Immature natural killer cell (primary cell): ENCODE results near the gene TULP4. TPM values are rescaled to one million over a fixed set of nuclear protein-coding genes. Genes with fewer than 3 reads are reported as not detected.

Experiments used
- DNase-seq, 3 donors: peaks; one replicate each; pipeline ENCODE4 v3.0.0; 2022; ENCODE audit warnings: mixed read lengths in 1 of 3
- H3K27ac Mint-ChIP-seq, 6 donors: one replicate each; pipeline ENCODE4 v1.8.0; 2020; ENCODE audit warnings: mixed read lengths in 6 of 6, mild to moderate bottlenecking in 5 of 6, inconsistent platforms in 4 of 6, moderate library complexity in 3 of 6
- H3K27me3 Mint-ChIP-seq, 3 donors: one replicate each; pipeline ENCODE4 v1.8.0; 2020 to 2021; ENCODE audit warnings: low read depth in 3 of 3, mild to moderate bottlenecking in 3 of 3, mixed read lengths in 3 of 3, moderate library complexity in 3 of 3, inconsistent platforms in 1 of 3
- H3K36me3 Mint-ChIP-seq, 3 donors: one replicate each; pipeline ENCODE4 v1.8.0; 2020; ENCODE audit warnings: mixed read lengths in 3 of 3, inconsistent platforms in 2 of 3, mild to moderate bottlenecking in 2 of 3
- H3K4me1 Mint-ChIP-seq, 2 donors: one replicate each; pipeline ENCODE4 v1.8.0; 2020; ENCODE audit warnings: inconsistent platforms in 2 of 2, mild to moderate bottlenecking in 2 of 2, mixed read lengths in 2 of 2, moderate library complexity in 1 of 2
- H3K4me3 Mint-ChIP-seq, 5 donors: one replicate each; pipeline ENCODE4 v1.8.0; 2020; ENCODE audit warnings: mild to moderate bottlenecking in 5 of 5, mixed read lengths in 5 of 5, inconsistent platforms in 3 of 5, moderate library complexity in 3 of 5
- H3K9me3 Mint-ChIP-seq, 6 donors: one replicate each; pipeline ENCODE4 v1.8.0; 2020; ENCODE audit warnings: mild to moderate bottlenecking in 6 of 6, mixed read lengths in 6 of 6, inconsistent platforms in 4 of 6, moderate library complexity in 3 of 6
- polyA plus RNA-seq, 3 donors: library from polyadenylated mRNA; unstranded; fragments of 300-500 nt; fragmentation: Illumina TruSeq; gene quantifications; one replicate each; pipeline ENCODE4 v1.2.3, GENCODE V29; 2021

The TULP4 gene
- polyA plus RNA-seq, 3 donors from 2014 or later: 19.0 to 46.9 (median 22.2) TPM

DNA sequence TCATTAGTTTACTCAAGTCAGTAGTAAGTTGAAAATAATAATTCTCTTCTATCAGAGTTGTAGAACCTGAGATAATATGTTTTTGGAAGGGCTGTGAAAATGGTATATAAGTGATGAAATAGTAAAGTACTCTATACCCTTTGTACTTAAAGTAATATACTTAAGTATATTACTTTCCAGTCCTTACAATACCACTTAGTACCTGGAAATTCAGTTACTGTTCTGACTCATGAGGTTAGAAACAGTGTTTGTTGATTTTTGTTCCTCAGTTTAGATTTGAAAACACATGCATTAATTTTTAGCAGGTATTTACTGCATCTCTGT is 10.1 kb downstream of the TULP4 start:
- Mint-ChIP-seq H3K36me3 (peaks cover 6 to 14% (median 12%) of the 10 kb centered on the region in 3 donors), H3K9me3 (peaks cover 0 to 1% (median 0%) of the 10 kb centered on the region in 6 donors), H3K4me3 (no peak overlapping the region), H3K4me1 (peaks cover 16 to 41% of the 10 kb centered on the region in 2 donors), H3K27me3 (no peaks in the 10 kb centered on the region), H3K27ac (no peak overlapping the region)
- no peak for DNase-seq

DNA sequence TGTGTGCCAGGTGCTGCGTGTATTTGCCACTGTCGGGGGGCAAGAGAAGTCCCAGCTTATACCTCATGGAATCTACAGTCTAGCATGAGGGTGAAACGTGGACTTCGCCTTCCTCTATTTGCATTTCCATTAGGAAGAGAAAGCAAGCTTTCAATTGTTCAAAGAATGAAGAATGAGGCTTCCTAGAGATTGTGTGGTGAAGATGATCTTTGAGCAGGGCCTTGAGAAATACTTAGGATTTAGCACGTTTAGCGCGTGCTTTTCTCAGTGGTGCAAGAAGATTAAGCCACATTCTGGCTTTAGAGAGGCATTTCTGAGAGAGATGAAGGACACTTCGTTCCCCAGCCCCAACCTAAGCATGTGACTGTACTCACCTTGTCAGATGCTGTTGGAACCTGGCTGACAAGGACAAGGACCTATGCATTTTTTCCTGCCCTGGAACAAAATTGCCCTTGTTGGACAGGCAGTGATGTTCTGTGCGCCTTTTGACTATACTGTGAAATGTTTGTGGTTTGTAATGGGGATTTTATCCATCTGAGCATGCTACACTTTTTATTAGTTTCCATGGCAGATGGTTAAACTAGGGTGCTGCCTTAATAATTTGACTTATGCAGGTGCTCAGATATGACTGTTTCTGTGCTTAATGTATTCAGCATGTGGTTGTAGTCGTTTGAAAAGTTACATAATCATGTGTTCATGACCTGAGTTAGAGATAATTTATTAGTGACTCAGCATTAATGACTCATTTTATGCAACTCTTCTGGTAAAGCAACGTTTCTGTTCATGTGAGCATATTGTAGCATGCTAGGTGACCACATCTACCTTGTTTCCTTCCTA is 10.7 kb downstream of the TULP4 start:
- H3K27ac Mint-ChIP-seq: no peak overlapping the region
- peaks cover 20 to 44% of the 10 kb centered on the region in 2 donors for H3K4me1 Mint-ChIP-seq
- peaks cover 6 to 12% (median 12%) of the 10 kb centered on the region in 3 donors for H3K36me3 Mint-ChIP-seq
- peaks cover 0 to 1% (median 0%) of the 10 kb centered on the region in 6 donors for H3K9me3 Mint-ChIP-seq
- H3K27me3 Mint-ChIP-seq: no peaks in the 10 kb centered on the region
- no peak overlapping the region for H3K4me3 Mint-ChIP-seq
- no peak for DNase-seq

DNA sequence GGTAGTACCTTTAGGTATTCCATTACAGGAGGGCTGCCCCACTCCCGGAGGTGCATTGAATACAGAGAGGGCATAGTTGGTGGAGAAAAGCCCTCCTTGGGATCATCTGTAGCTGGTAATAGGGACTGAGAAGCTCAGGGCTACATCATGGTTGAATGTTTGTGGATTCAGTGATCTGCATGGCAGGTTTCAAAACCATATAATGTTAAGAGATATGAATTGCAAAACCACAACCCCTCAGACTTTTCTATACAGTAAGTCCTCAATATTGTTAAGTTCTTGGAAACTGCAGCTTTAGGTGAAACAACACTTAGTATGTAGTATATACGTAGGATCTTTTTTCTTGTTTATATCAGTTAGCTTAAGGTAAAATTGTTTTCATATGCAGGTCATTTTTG is 11.3 kb downstream of the TULP4 start:
- no peak for DNase-seq
- Mint-ChIP-seq H3K36me3 (peaks cover 4 to 12% (median 10%) of the 10 kb centered on the region in 3 donors), H3K4me1 (peaks cover 20 to 45% of the 10 kb centered on the region in 2 donors), H3K27me3 (no peaks in the 10 kb centered on the region), H3K27ac (no peak overlapping the region), H3K4me3 (no peak overlapping the region), H3K9me3 (peaks cover 0 to 1% (median 0%) of the 10 kb centered on the region in 6 donors)

DNA sequence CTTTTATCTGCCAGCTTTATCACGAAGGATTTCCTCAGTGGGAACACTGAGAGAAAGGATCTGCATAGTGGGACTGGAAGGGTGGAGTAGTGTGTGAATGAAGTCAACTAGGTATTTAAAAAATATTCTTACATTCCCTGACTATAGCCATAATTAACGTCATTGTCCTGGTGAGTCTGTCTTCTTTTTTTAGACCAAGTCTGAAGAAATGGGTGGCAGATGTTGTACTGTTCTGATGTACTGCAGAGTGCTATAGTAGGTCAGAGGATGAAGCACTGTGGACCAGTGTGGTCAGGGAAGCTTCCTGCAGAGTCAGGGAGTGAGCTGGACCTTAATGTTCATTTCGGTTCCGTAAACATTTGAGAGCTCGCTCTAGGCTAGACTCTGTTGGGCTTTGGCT is 11.9 kb downstream of the TULP4 start:
- Mint-ChIP-seq H3K4me1 (peaks cover 20 to 45% of the 10 kb centered on the region in 2 donors), H3K36me3 (peaks cover 4 to 10% (median 10%) of the 10 kb centered on the region in 3 donors), H3K27ac (no peak overlapping the region), H3K27me3 (no peaks in the 10 kb centered on the region), H3K9me3 (peaks cover 0 to 1% (median 0%) of the 10 kb centered on the region in 6 donors), H3K4me3 (no peak overlapping the region)
- DNase-seq: no peak

GRCh38 chr6:158327211-158327610 is 14.9 kb downstream of the TULP4 start:
- Mint-ChIP-seq H3K36me3 (peaks cover 0 to 6% (median 2%) of the 10 kb centered on the region in 3 donors), H3K4me1 (peaks cover 20 to 45% of the 10 kb centered on the region in 2 donors), H3K4me3 (no peak overlapping the region), H3K27ac (no peak overlapping the region), H3K27me3 (no peaks in the 10 kb centered on the region), H3K9me3 (peaks cover 0 to 2% (median 0%) of the 10 kb centered on the region in 6 donors)
- no peak for DNase-seq

DNA sequence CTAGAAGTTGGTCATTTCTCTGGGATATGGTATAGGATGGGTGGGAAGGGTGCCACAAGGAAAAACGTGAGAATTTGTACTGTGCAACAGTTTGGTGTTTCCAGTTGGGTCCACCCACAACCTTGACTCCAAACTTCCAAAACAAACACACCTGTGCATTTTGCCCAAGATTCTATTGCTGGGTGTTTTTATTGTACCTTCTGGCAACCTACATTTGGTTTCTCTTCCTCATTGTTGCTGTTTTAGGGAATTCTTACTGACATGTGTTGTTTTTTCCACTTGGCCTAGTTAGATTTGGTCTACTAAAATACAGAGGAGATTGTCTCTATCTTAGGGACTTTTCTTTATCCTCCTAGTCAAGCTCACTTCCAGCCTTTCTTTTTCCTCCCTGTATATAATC is 16.7 kb downstream of the TULP4 start:
- no peak for DNase-seq
- peaks cover 0 to 2% (median 0%) of the 10 kb centered on the region in 3 donors for H3K27me3 Mint-ChIP-seq
- peaks cover 18 to 35% of the 10 kb centered on the region in 2 donors for H3K4me1 Mint-ChIP-seq
- no peak overlapping the region for H3K27ac Mint-ChIP-seq
- peaks cover 7 to 14% (median 13%) of the 10 kb centered on the region in 3 donors for H3K36me3 Mint-ChIP-seq
- H3K9me3 Mint-ChIP-seq: peaks cover 0 to 5% (median 3%) of the 10 kb centered on the region in 6 donors
- no peak overlapping the region for H3K4me3 Mint-ChIP-seq

GRCh38 chr6:158329531-158329930 is 17.3 kb downstream of the TULP4 start:
- H3K4me1 Mint-ChIP-seq: peaks cover 12 to 30% of the 10 kb centered on the region in 2 donors
- no peak for DNase-seq
- no peak overlapping the region for H3K4me3 Mint-ChIP-seq
- H3K27ac Mint-ChIP-seq: no peak overlapping the region
- H3K9me3 Mint-ChIP-seq: peaks cover 0 to 6% (median 3%) of the 10 kb centered on the region in 6 donors
- H3K36me3 Mint-ChIP-seq: peaks cover 7 to 16% (median 15%) of the 10 kb centered on the region in 3 donors
- H3K27me3 Mint-ChIP-seq: peaks cover 0 to 2% (median 0%) of the 10 kb centered on the region in 3 donors

DNA sequence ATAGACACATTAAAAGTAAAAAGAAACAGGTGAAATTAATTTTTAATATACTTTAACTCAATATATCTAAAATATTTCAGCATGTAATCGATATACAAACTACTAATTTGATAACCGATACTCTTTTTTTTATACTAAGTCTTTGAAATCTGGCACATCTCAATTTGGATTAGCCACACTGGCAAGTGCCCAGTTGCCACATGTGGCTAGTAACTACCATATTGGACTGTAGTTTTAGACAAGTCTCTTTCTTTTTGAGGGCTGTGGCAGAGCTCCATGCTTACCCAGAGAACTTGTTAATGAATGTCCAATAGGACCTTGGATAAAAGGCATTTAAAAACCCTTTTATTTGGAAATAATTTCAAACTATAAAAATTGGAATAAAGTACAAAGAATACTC is 17.8 kb downstream of the TULP4 start:
- DNase-seq: no peak
- Mint-ChIP-seq H3K27me3 (peaks cover 0 to 2% (median 0%) of the 10 kb centered on the region in 3 donors), H3K9me3 (peaks cover 0 to 6% (median 3%) of the 10 kb centered on the region in 6 donors), H3K4me3 (no peak overlapping the region), H3K4me1 (peaks cover 9 to 26% of the 10 kb centered on the region in 2 donors), H3K27ac (no peak overlapping the region), H3K36me3 (peaks cover 7 to 16% (median 15%) of the 10 kb centered on the region in 3 donors)

GRCh38 chr6:158332237-158332636 is 20.0 kb downstream of the TULP4 start:
- no peak for DNase-seq
- Mint-ChIP-seq H3K4me1 (peaks cover 7 to 23% of the 10 kb centered on the region in 2 donors), H3K27me3 (peaks cover 0 to 2% (median 2%) of the 10 kb centered on the region in 3 donors), H3K4me3 (no peak overlapping the region), H3K36me3 (peaks cover 7 to 19% (median 19%) of the 10 kb centered on the region in 3 donors), H3K9me3 (peaks cover 0 to 6% (median 3%) of the 10 kb centered on the region in 6 donors), H3K27ac (no peak overlapping the region)

- peaks cover 0 to 6% (median 3%) of the 10 kb centered on the region in 6 donors for H3K9me3 Mint-ChIP-seq
- peaks cover 7 to 19% (median 19%) of the 10 kb centered on the region in 3 donors for H3K36me3 Mint-ChIP-seq
- H3K27ac Mint-ChIP-seq: no peak overlapping the region
- no peak for DNase-seq
- H3K4me3 Mint-ChIP-seq: no peak overlapping the region
- H3K4me1 Mint-ChIP-seq: peaks cover 0 to 15% of the 10 kb centered on the region in 2 donors
- H3K27me3 Mint-ChIP-seq: peaks cover 0 to 2% (median 2%) of the 10 kb centered on the region in 3 donors
These were observed 20.8 kb downstream of the TULP4 start for GRCh38 chr6:158333094-158333493.

GRCh38 chr6:158334534-158334933 is 22.3 kb downstream of the TULP4 start:
- H3K36me3 Mint-ChIP-seq: peaks cover 10 to 30% (median 24%) of the 10 kb centered on the region in 3 donors
- peaks cover 0 to 2% (median 2%) of the 10 kb centered on the region in 3 donors for H3K27me3 Mint-ChIP-seq
- no peak overlapping the region for H3K27ac Mint-ChIP-seq
- H3K9me3 Mint-ChIP-seq: peaks cover 0 to 6% (median 3%) of the 10 kb centered on the region in 6 donors
- DNase-seq: no peak
- no peak overlapping the region for H3K4me3 Mint-ChIP-seq
- peaks cover 0 to 6% of the 10 kb centered on the region in 2 donors for H3K4me1 Mint-ChIP-seq

- DNase-seq: no peak
- Mint-ChIP-seq H3K36me3 (peaks cover 10 to 27% (median 22%) of the 10 kb centered on the region in 3 donors), H3K27ac (no peak overlapping the region), H3K4me1 (peaks cover 1 to 6% of the 10 kb centered on the region in 2 donors), H3K27me3 (peaks cover 0 to 2% (median 2%) of the 10 kb centered on the region in 3 donors), H3K4me3 (no peak overlapping the region), H3K9me3 (peaks cover 0 to 6% (median 3%) of the 10 kb centered on the region in 6 donors)
These were observed 25.1 kb downstream of the TULP4 start for GRCh38 chr6:158337332-158337731.

DNA sequence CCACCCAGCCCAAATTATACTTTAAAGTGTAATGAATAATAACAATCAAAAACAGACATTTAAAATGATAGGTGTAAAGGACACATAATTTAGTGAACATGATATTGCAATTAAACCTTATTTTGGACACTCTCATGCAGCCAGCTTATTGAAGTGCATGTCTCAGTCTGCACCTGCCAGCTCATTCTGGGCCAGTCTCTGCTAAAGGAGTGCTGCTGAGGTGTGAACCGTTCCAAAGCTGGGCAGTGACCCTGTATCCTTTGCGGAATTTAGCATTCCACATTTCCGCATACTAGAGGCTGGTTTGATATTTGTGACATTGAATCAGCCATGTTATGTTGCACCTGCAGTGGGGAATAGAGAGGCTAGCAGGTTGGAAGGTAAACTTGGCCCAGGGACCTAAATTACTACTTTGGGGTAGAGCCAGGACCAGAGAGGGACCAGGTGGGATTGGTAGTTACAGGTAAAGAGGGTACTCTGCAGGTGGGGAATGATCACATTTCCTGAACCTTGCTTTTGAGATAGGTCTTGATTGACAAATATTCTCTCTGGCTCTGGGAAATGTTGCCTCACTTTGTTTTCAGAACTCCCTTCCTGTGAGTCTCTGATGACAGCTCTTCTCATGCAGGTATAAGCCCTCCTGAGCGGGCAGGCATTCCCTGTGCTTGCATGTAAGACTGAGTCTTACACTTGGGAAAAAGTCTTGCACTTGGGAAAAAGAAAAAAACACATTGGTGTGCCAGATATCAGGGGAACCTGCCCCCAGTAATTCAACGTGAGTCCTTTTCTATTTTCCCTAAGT is 26.2 kb downstream of the TULP4 start:
- Mint-ChIP-seq H3K4me1 (peaks cover 4 to 6% of the 10 kb centered on the region in 2 donors), H3K9me3 (peaks cover 0 to 2% (median 0%) of the 10 kb centered on the region in 6 donors), H3K4me3 (no peak overlapping the region), H3K36me3 (peaks cover 3 to 19% (median 17%) of the 10 kb centered on the region in 3 donors), H3K27ac (no peak overlapping the region), H3K27me3 (peaks cover 0 to 2% (median 0%) of the 10 kb centered on the region in 3 donors)
- no peak for DNase-seq
